ENCODE data around the gene EHMT2. TPM values are rescaled to one million over a fixed set of nuclear protein-coding genes. Genes with fewer than 3 reads are reported as not detected.

The EHMT2 gene
- total RNA-seq = 10 to 100 TPM; 10.7 to 21.4 TPM
- polyA plus RNA-seq = 10 to 100 TPM in 1 of 2 donors, 1 to 10 TPM in 1; 7.9 to 10.5 TPM

- WGBS = under 1% methylated on average over 49 of the region's 49 CpGs
- H3K4me3 ChIP-seq (ENCODE audit: low read depth in 1 of 3, low read length in 3 of 3) = peak within 1 kb of the TSS; percentile 90 to 94 (median 91)
- peaks cover 0 to 14% (median 4%) of the 10 kb centered on the region in 4 donors for H3K36me3 ChIP-seq (ENCODE audit: control insufficient read depth in 4 of 4, insufficient read depth in 3 of 4, low read depth in 1 of 4, low read length in 3 of 4)
- H3K27ac ChIP-seq (ENCODE audit: low read depth in 1 of 2, low read length in 2 of 2) = peak within 1 kb of the TSS; percentile 78 to 92
- no peaks in the 10 kb centered on the region for H3K9me3 ChIP-seq (ENCODE audit: control insufficient read depth in 4 of 4, low read length in 3 of 4)
- DNase-seq (ENCODE audit: low spot score) = peak; percentile 82
- peak within 1 kb of the TSS; percentile 86 to 99 for H3K9ac ChIP-seq (ENCODE audit: low read depth in 1 of 2, low read length in 2 of 2)
- peaks cover 10 to 39% (median 23%) of the 10 kb centered on the region in 4 donors for H3K4me1 ChIP-seq (ENCODE audit: control insufficient read depth in 4 of 4, insufficient read depth in 4 of 4, low read length in 3 of 4)
- H3K27me3 ChIP-seq (ENCODE audit: control insufficient read depth in 4 of 4, insufficient read depth in 4 of 4, low read length in 3 of 4) = no peaks in the 10 kb centered on the region
- no peak for TF ChIP-seq REST (IDR thresholded peaks at IDR 0.05)
- peak; percentile 48 for TF ChIP-seq MAX (IDR thresholded peaks at IDR 0.05)
- peak; percentile 65 for TF ChIP-seq YY1 (IDR thresholded peaks at IDR 0.05)
- TF ChIP-seq CTCF (IDR thresholded peaks at IDR 0.05; ENCODE audit: low read depth, low read length, missing input control) = peak; percentile 28
- TF ChIP-seq RAD21 (IDR thresholded peaks at IDR 0.05) = peak in 1 of 2 donors; percentile 14
- TF ChIP-seq TAF1 (conservative IDR thresholded peaks at IDR 0.05) = peak; percentile 6
- no peak for TF ChIP-seq RXRA (IDR thresholded peaks at IDR 0.05)
These were observed at the start of gene EHMT2 for GRCh38 chr6:31897612-31898382. Gene EHMT2, minus strand, starts transcription at chr6:31897698. Its CDS starts 21 bp downstream, at chr6:31897677.

- Histone ChIP-seq H3K27ac (ENCODE audit: low read depth in 1 of 2, low read length in 2 of 2) (peak overlapping the region; percentile 71 to 93), H3K9me3 (ENCODE audit: control insufficient read depth in 4 of 4, low read length in 3 of 4) (no peaks in the 10 kb centered on the region), H3K4me3 (ENCODE audit: low read depth in 1 of 3, low read length in 3 of 3) (peak overlapping the region; percentile 64 to 97 (median 81)), H3K4me1 (ENCODE audit: control insufficient read depth in 4 of 4, insufficient read depth in 4 of 4, low read length in 3 of 4) (peaks cover 7 to 59% (median 34%) of the 10 kb centered on the region in 4 donors), H3K36me3 (ENCODE audit: control insufficient read depth in 4 of 4, insufficient read depth in 3 of 4, low read depth in 1 of 4, low read length in 3 of 4) (peaks cover 2 to 58% (median 45%) of the 10 kb centered on the region in 4 donors), H3K27me3 (ENCODE audit: control insufficient read depth in 4 of 4, insufficient read depth in 4 of 4, low read length in 3 of 4) (no peaks in the 10 kb centered on the region), H3K9ac (ENCODE audit: low read depth in 1 of 2, low read length in 2 of 2) (peak overlapping the region; percentile 80 to 96)
- TF ChIP-seq EGR1 (IDR thresholded peaks at IDR 0.05; ENCODE audit: low read depth in 2 of 2) (no peak), NR2F2 (IDR thresholded peaks at IDR 0.05) (peak; percentile 60), RXRA (IDR thresholded peaks at IDR 0.05) (peak in 1 of 2 donors; percentile 29)
- 41% methylated on average over 24 of the region's 24 CpGs for WGBS
- no peak for DNase-seq (ENCODE audit: low spot score)
These were observed 49.7 kb upstream of the EHMT2 start for GRCh38 chr6:31947070-31947675.

Data from liver (tissue), 9 donors.